ENCODE results near the gene DYNC2H1. TPM values are rescaled to one million over a fixed set of nuclear protein-coding genes. Genes with fewer than 3 reads are reported as not detected.

DYNC2H1 gene
- total and polyA plus RNA-seq, 10 donors, result 3.1 to 18.3 (median 10.6) TPM

DNA sequence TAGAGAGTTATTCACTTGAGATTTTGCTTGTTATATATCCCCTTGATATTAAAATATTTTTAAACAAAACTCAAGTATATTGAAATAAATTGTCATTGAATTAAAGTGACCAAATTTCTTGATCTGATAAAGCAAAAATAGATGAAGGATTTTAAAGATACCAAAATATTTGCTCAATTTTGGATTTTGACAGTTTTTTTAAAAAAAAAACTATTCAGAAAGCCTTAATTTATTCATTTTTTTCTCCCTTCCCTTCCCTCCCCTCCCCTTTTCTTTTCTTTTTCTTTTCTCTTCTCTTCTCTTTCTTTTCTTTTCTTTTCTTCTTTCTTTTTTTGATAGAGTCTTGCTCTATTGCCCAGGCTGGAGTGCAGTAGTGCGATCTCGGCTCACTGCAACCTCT lies 163.7 kb downstream of the DYNC2H1 start:
- Histone ChIP-seq H3K4me1 (no peaks in the 10 kb centered on the region), H3K9me3 (peaks cover 0 to 3% (median 0%) of the 10 kb centered on the region in 8 donors), H3K4me3 (no peak overlapping the region), H3K27me3 (replicated peaks in 1 of 7) (no peaks in the 10 kb centered on the region), H3K36me3 (no peaks in the 10 kb centered on the region), H3K27ac (no peak overlapping the region)
- 93 to 100% (median 96%) methylated on average over 2 of the region's 2 CpGs for WGBS, 5 donors
- DNase-seq, result no peak
- intact Hi-C loops (cut with DNase I; ENCODE audit: low total_unique reads), result no loop called here
- no peak for TF ChIP-seq CTCF (IDR thresholded peaks at IDR 0.05 in 8 of 11, conservative IDR thresholded peaks at IDR 0.05 in 3 of 11)
- no peak for TF ChIP-seq POLR2AphosphoS5 (IDR thresholded peaks at IDR 0.05)
- no peak for TF ChIP-seq POLR2A (IDR thresholded peaks at IDR 0.05)

DNA sequence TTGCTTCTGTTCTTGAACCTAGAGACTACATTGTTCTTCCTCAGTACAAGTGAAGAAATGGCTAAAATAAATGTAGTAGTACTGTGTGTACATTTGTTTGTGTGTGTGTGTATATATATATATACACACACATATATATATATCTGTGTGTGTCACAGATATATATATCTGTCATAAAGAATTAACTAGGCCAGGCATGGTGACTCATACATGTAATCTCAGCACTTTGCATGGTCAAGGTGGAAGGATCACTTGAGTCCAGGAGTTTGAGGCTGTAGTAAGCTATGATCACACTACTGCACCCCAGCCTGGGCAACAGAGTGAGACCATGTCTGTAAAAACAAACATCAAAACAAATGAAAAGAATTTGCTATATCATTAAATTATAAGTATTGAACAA lies 164.8 kb downstream of the DYNC2H1 start:
- no peak for DNase-seq
- intact Hi-C loops (cut with DNase I; ENCODE audit: low total_unique reads), result no loop called here
- Histone ChIP-seq H3K4me3 (no peak overlapping the region), H3K36me3 (no peaks in the 10 kb centered on the region), H3K9me3 (peaks cover 0 to 3% (median 0%) of the 10 kb centered on the region in 8 donors), H3K27me3 (replicated peaks in 1 of 7) (no peaks in the 10 kb centered on the region), H3K27ac (no peak overlapping the region), H3K4me1 (no peaks in the 10 kb centered on the region)
- TF ChIP-seq POLR2A (IDR thresholded peaks at IDR 0.05) (no peak), CTCF (IDR thresholded peaks at IDR 0.05 in 8 of 11, conservative IDR thresholded peaks at IDR 0.05 in 3 of 11) (no peak), POLR2AphosphoS5 (IDR thresholded peaks at IDR 0.05) (no peak)

DNA sequence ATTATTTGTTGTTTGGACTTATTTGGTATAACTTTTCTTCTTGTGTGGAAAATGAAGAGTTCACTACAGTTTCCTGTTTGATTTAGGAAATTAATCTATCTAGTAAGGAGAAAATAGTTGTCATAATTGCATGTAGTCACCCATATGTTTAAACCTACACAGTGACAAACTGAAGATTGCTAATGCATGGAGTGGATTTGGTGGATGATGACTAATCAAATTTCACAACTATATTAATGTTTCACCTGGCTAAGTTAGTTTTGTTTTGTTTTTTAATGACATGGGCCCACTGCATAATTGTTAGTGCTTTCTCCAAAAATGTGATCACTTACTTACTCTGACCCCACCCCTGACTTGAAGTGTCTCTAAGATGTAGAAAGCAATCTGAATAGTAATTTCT lies 170.6 kb downstream of the DYNC2H1 start:
- no peak for DNase-seq
- intact Hi-C loops (cut with DNase I; ENCODE audit: low total_unique reads), result no loop called here

GRCh38 chr11:103281301-103281700 lies 172.1 kb downstream of the DYNC2H1 start:
- intact Hi-C loops (cut with DNase I; ENCODE audit: low total_unique reads), result no loop called here
- 77 to 91% (median 83%) methylated on average over 1 of the region's 1 CpG for WGBS, 5 donors
- Histone ChIP-seq H3K36me3 (no peaks in the 10 kb centered on the region), H3K4me1 (no peaks in the 10 kb centered on the region), H3K27ac (no peak overlapping the region), H3K27me3 (replicated peaks in 1 of 7) (no peaks in the 10 kb centered on the region), H3K4me3 (no peak overlapping the region), H3K9me3 (no peaks in the 10 kb centered on the region)
- no peak for DNase-seq
- TF ChIP-seq CTCF (IDR thresholded peaks at IDR 0.05 in 8 of 11, conservative IDR thresholded peaks at IDR 0.05 in 3 of 11) (no peak), POLR2A (IDR thresholded peaks at IDR 0.05) (no peak), POLR2AphosphoS5 (IDR thresholded peaks at IDR 0.05) (no peak)

More for the DNA sequence above, 170.6 kb downstream of the DYNC2H1 start:
- Histone ChIP-seq H3K4me1 (no peaks in the 10 kb centered on the region), H3K27me3 (replicated peaks in 1 of 7) (no peaks in the 10 kb centered on the region), H3K9me3 (no peaks in the 10 kb centered on the region), H3K4me3 (no peak overlapping the region), H3K27ac (no peak overlapping the region), H3K36me3 (no peaks in the 10 kb centered on the region)
- no peak for TF ChIP-seq CTCF (IDR thresholded peaks at IDR 0.05 in 8 of 11, conservative IDR thresholded peaks at IDR 0.05 in 3 of 11)
- no peak for TF ChIP-seq POLR2A (IDR thresholded peaks at IDR 0.05)
- TF ChIP-seq POLR2AphosphoS5 (IDR thresholded peaks at IDR 0.05), result no peak

Measured in spleen (tissue), 11 donors.